ENCODE measurements around the gene MANF.
"Not testable (repeated sequence)": the region's sequence is repeated elsewhere in the genome, so short reads cannot be mapped to it uniquely, and the experiment has no call there.

The MANF gene

GRCh38 chr3:51373658-51374421 is 11.3 kb upstream of the MANF start:
- DNase-seq (ENCODE audit: low read depth in 3 of 3): no peak

GRCh38 chr3:51374456-51374855 is 10.6 kb upstream of the MANF start:
- DNase-seq (ENCODE audit: low read depth in 3 of 3): no peak

GRCh38 chr3:51375136-51375535 is 10.0 kb upstream of the MANF start:
- DNase-seq (ENCODE audit: low read depth in 3 of 3): no peak

- DNase-seq (ENCODE audit: low read depth in 3 of 3): no peak
These were observed 9.5 kb upstream of the MANF start for GRCh38 chr3:51375571-51375970.

- DNase-seq (ENCODE audit: low read depth in 3 of 3): no peak
These were observed 7.0 kb upstream of the MANF start for GRCh38 chr3:51378065-51378464.

- no peak for DNase-seq (ENCODE audit: low read depth in 3 of 3)
These were observed 6.4 kb upstream of the MANF start for GRCh38 chr3:51378726-51379125.

GRCh38 chr3:51379301-51379700 is 5.8 kb upstream of the MANF start:
- no peak for DNase-seq (ENCODE audit: low read depth in 3 of 3)

GRCh38 chr3:51379746-51380455 is 5.2 kb upstream of the MANF start:
- DNase-seq (ENCODE audit: low read depth in 3 of 3): no peak

- DNase-seq (ENCODE audit: low read depth in 3 of 3): no peak
These were observed 4.3 kb upstream of the MANF start for GRCh38 chr3:51380601-51381332.

GRCh38 chr3:51381333-51381705 is 3.8 kb upstream of the MANF start:
- DNase-seq (ENCODE audit: low read depth in 3 of 3): no peak

- DNase-seq (ENCODE audit: low read depth in 3 of 3): no peak
These were observed 2.9 kb upstream of the MANF start for GRCh38 chr3:51382076-51382745.

- DNase-seq (ENCODE audit: low read depth in 3 of 3): no peak
These were observed 2.0 kb upstream of the MANF start for GRCh38 chr3:51382947-51383578.

GRCh38 chr3:51384055-51384725 is 901 bp upstream of the MANF start:
- DNase-seq (ENCODE audit: low read depth in 3 of 3): no peak

GRCh38 chr3:51385621-51386091 is 565 bp downstream of the MANF start:
- DNase-seq (ENCODE audit: low read depth in 3 of 3): no peak

- no peak for DNase-seq (ENCODE audit: low read depth in 3 of 3)
These were observed 1.2 kb downstream of the MANF start for GRCh38 chr3:51386159-51386851.

- DNase-seq (ENCODE audit: low read depth in 3 of 3): no peak
These were observed 1.8 kb downstream of the MANF start for GRCh38 chr3:51386852-51387229.

GRCh38 chr3:51387281-51387680 is 2.2 kb downstream of the MANF start:
- DNase-seq (ENCODE audit: low read depth in 3 of 3): not testable (repeated sequence)

- no peak for DNase-seq (ENCODE audit: low read depth in 3 of 3)
These were observed 3.4 kb downstream of the MANF start for GRCh38 chr3:51388286-51389029.

GRCh38 chr3:51389423-51390183 is 4.5 kb downstream of the MANF start:
- DNase-seq (ENCODE audit: low read depth in 3 of 3): peak in 1 of 3 experiments; percentile 44
